Measurements from ENCODE around the gene P2RY10. TPM values are rescaled to one million over a fixed set of nuclear protein-coding genes. Genes with fewer than 3 reads are reported as not detected.
"Not testable (repeated sequence)": the region's sequence is repeated elsewhere in the genome, so short reads cannot be mapped to it uniquely, and the experiment has no call there.

Gene P2RY10
- polyA plus RNA-seq (ENCODE audit: insufficient read length): 0.62 TPM

- no peak for DNase-seq (ENCODE audit: low read depth)
These were observed at the start of gene P2RY10 for GRCh38 chrX:78945186-78945912. Gene P2RY10, plus strand, starts transcription at chrX:78945391. Its CDS starts 15,130 bp downstream, at chrX:78960521.

- DNase-seq (ENCODE audit: low read depth): no peak
These were observed 22.4 kb upstream of the P2RY10 start for GRCh38 chrX:78922754-78923153.

GRCh38 chrX:78923198-78924015, 21.8 kb upstream of the P2RY10 start:
- DNase-seq (ENCODE audit: low read depth): no peak

- peak; percentile 91 for DNase-seq (ENCODE audit: low read depth)
These were observed 13.4 kb upstream of the P2RY10 start for GRCh38 chrX:78931814-78932213.

- no peak for DNase-seq (ENCODE audit: low read depth)
These were observed 10.3 kb upstream of the P2RY10 start for GRCh38 chrX:78934866-78935265.

- DNase-seq (ENCODE audit: low read depth): no peak
These were observed 840 bp upstream of the P2RY10 start for GRCh38 chrX:78944351-78944750.

GRCh38 chrX:78946178-78946931, 1.2 kb downstream of the P2RY10 start:
- no peak for DNase-seq (ENCODE audit: low read depth)

GRCh38 chrX:78950009-78950835, 5.0 kb downstream of the P2RY10 start:
- no peak for DNase-seq (ENCODE audit: low read depth)

- no peak for DNase-seq (ENCODE audit: low read depth)
These were observed 12.0 kb downstream of the P2RY10 start for GRCh38 chrX:78957049-78957767.

- no peak for DNase-seq (ENCODE audit: low read depth)
These were observed 12.6 kb downstream of the P2RY10 start for GRCh38 chrX:78957768-78958130.

GRCh38 chrX:78958419-78959116, 13.4 kb downstream of the P2RY10 start:
- DNase-seq (ENCODE audit: low read depth): no peak

- no peak for DNase-seq (ENCODE audit: low read depth)
These were observed 15.7 kb downstream of the P2RY10 start for GRCh38 chrX:78960888-78961287.

- no peak for DNase-seq (ENCODE audit: low read depth)
These were observed 19.4 kb downstream of the P2RY10 start for GRCh38 chrX:78964598-78964997.

- DNase-seq (ENCODE audit: low read depth): peak; percentile 8
These were observed 34.7 kb downstream of the P2RY10 start for GRCh38 chrX:78979789-78980464.

GRCh38 chrX:78989349-78989748, 44.2 kb downstream of the P2RY10 start:
- no peak for DNase-seq (ENCODE audit: low read depth)

GRCh38 chrX:78997870-78998558, 52.8 kb downstream of the P2RY10 start:
- no peak for DNase-seq (ENCODE audit: low read depth)

GRCh38 chrX:79007540-79007939, 62.3 kb downstream of the P2RY10 start:
- not testable (repeated sequence) for DNase-seq (ENCODE audit: low read depth)

All from forelimb muscle (tissue), 1 donor.